GM12878 (cell line): ENCODE measurements around the gene MCF2L2. TPM values are rescaled to one million over a fixed set of nuclear protein-coding genes. Genes with fewer than 3 reads are reported as not detected.

ENCODE experiments used
- ATAC-seq: fragments of 200-7000 bp; cut with Tn5 transposase; 3 replicates; pipeline ENCODE4 v1.9.1; 2020; ENCODE audit warnings: mild to moderate bottlenecking, moderate library complexity
- BruUV-seq: library from RNA; stranded (reverse); fragments of 400-500 nt; replicated peaks from 2 replicates; lab custom pipeline; 2021; lab: Mats Ljungman, UMichigan
- CTCF ChIA-PET: fragments of 300-600 bp; sonication (Branson Sonifier 250); formaldehyde crosslinking; extraction: SDS; loops from one replicate; lab custom pipeline; 2021; ENCODE audit warnings: inconsistent platforms; lab: Yijun Ruan, JAX
- POLR2A ChIA-PET: fragments of 350-600 bp; formaldehyde crosslinking; extraction: SDS; loops from one replicate; lab custom pipeline; 2021; ENCODE audit warnings: inconsistent platforms; lab: Charles Lee
- RAD21 ChIA-PET: fragments of 300-600 bp; sonication (Branson Sonifier 250); formaldehyde crosslinking; loops from one replicate; lab custom pipeline; 2023; ENCODE audit warnings: antibody characterized with exemption; ENCODE audit not compliant: unreplicated experiment; lab: Charles Lee
- SMC1A ChIA-PET: fragments of 300-600 bp; sonication (Branson Sonifier 250); formaldehyde crosslinking; loops from one replicate; lab custom pipeline; 2023; ENCODE audit not compliant: unreplicated experiment, uncharacterized antibody; lab: Charles Lee
- DNase-seq: peaks from one replicate; pipeline ENCODE4 v3.0.0-alpha.2; 2011; ENCODE audit warnings: low read depth, low spot score
- FAIRE-seq: peaks from 3 replicates; lab custom pipeline; 2011; peaks lifted over from hg19 to GRCh38; lab: Jason Lieb, UNC
- H2AFZ ChIP-seq: 2 replicates; pipeline ENCODE4 v1.6.0; 2011; ENCODE audit warnings: low read depth, low read length, control low read depth; ENCODE audit not compliant: control insufficient read depth
- H3K27ac ChIP-seq: 2 replicates; pipeline ENCODE4 v1.5.1; 2011; ENCODE audit warnings: control low read depth; ENCODE audit not compliant: control insufficient read depth, insufficient read depth
- H3K27me3 ChIP-seq, 2 experiments: replicated peaks in 1 of 2; 2 replicates each; pipeline versions ENCODE4 v1.6.0 to v1.6.1; 2011; ENCODE audit warnings: low read length in 1 of 2; ENCODE audit not compliant: control insufficient read depth in 2 of 2, insufficient read depth in 2 of 2
- H3K36me3 ChIP-seq, 2 experiments: 2 replicates each; pipeline ENCODE4 v1.5.1; 2011; ENCODE audit warnings: low read length in 1 of 2; ENCODE audit not compliant: control insufficient read depth in 2 of 2, insufficient read depth in 2 of 2
- H3K4me1 ChIP-seq: 2 replicates; pipeline ENCODE4 v1.6.1; 2011; ENCODE audit warnings: mild to moderate bottlenecking, low read length, moderate library complexity, mixed read lengths; ENCODE audit not compliant: control insufficient read depth, insufficient read depth
- H3K4me2 ChIP-seq: 2 replicates; pipeline ENCODE4 v1.6.0; 2011; ENCODE audit warnings: control low read depth; ENCODE audit not compliant: control insufficient read depth, insufficient read depth
- H3K4me3 ChIP-seq: fragments of 200-600 bp; sonication (generic); 2 replicates; pipeline ENCODE4 v1.5.1; 2016
- H3K79me2 ChIP-seq: 2 replicates; pipeline ENCODE4 v1.6.0; 2011; ENCODE audit warnings: low read length; ENCODE audit not compliant: control insufficient read depth, insufficient read depth
- H3K9ac ChIP-seq: 2 replicates; pipeline ENCODE4 v1.8.0; 2011; ENCODE audit warnings: low read length, control low read depth, mixed read lengths; ENCODE audit not compliant: control insufficient read depth, insufficient read depth
- H3K9me3 ChIP-seq: replicated peaks from 3 replicates; pipeline ENCODE4 v1.5.1; 2011; ENCODE audit warnings: mild to moderate bottlenecking, low read length; ENCODE audit not compliant: control insufficient read depth, insufficient read depth
- H4K20me1 ChIP-seq: 2 replicates; pipeline ENCODE4 v1.6.0; 2011; ENCODE audit not compliant: control insufficient read depth, insufficient read depth
- BCL11A ChIP-seq: IDR thresholded peaks from 2 replicates; pipeline ENCODE4 v1.6.1; 2011; ENCODE audit warnings: low read depth, low read length
- BMI1 ChIP-seq: fragments of 450-650 bp; IDR thresholded peaks from 2 replicates; pipeline ENCODE4 v1.6.1; 2016; ENCODE audit warnings: mild to moderate bottlenecking, moderate library complexity, borderline replicate concordance
- CBFB ChIP-seq: IDR thresholded peaks from 2 replicates; pipeline ENCODE4 v1.6.1; 2016; ENCODE audit warnings: antibody characterized with exemption, low read depth
- CBX3 ChIP-seq: fragments of 200-600 bp; sonication (generic); IDR thresholded peaks from 2 replicates; pipeline ENCODE4 v1.6.1; 2016; ENCODE audit warnings: low read depth, borderline replicate concordance
- CBX5 ChIP-seq: sonication (generic); IDR thresholded peaks from 2 replicates; pipeline ENCODE4 v1.6.1; 2016; ENCODE audit warnings: low read depth, moderate library complexity, mild to moderate bottlenecking, inconsistent platforms
- CTCF ChIP-seq, 3 experiments: IDR thresholded peaks in 2 of 3; conservative IDR thresholded peaks in 1 of 3; 2 replicates each; pipeline ENCODE4 v1.5.1; 2011; ENCODE audit warnings: low read depth in 3 of 3, low read length in 3 of 3, mild to moderate bottlenecking in 3 of 3, control low read depth in 2 of 3, moderate library complexity in 2 of 3, inconsistent platforms in 1 of 3, mixed read lengths in 1 of 3; ENCODE audit not compliant: control insufficient read depth in 2 of 3, insufficient read depth in 1 of 3; ENCODE audit errors: extremely low read depth in 1 of 3
- E2F8 ChIP-seq: fragments of 450-650 bp; IDR thresholded peaks from 2 replicates; pipeline ENCODE4 v1.6.1; 2018; ENCODE audit warnings: mild to moderate bottlenecking, low read depth, moderate library complexity; ENCODE audit not compliant: partially characterized antibody
- FOS ChIP-seq: IDR thresholded peaks from 3 replicates; pipeline ENCODE4 v1.6.1; 2011; ENCODE audit warnings: borderline replicate concordance; ENCODE audit not compliant: insufficient read length; ENCODE audit errors: extremely low read depth
- IRF4 ChIP-seq: IDR thresholded peaks from 2 replicates; pipeline ENCODE4 v1.6.1; 2011; ENCODE audit warnings: low read depth, low read length
- KLF5 ChIP-seq: fragments of 450-650 bp; IDR thresholded peaks from 2 replicates; pipeline ENCODE4 v1.6.1; 2014; ENCODE audit warnings: mild to moderate bottlenecking; ENCODE audit not compliant: partially characterized antibody
- MLLT1 ChIP-seq: fragments of 450-650 bp; IDR thresholded peaks from 2 replicates; pipeline ENCODE4 v1.6.1; 2016; ENCODE audit warnings: mild to moderate bottlenecking
- MTA3 ChIP-seq: IDR thresholded peaks from 2 replicates; pipeline ENCODE4 v1.6.1; 2012; ENCODE audit warnings: low read length, inconsistent platforms, borderline replicate concordance
- MYC ChIP-seq: IDR thresholded peaks from 2 replicates; pipeline ENCODE4 v1.6.1; 2011; ENCODE audit warnings: mild to moderate bottlenecking, low read length, moderate library complexity, inconsistent platforms; ENCODE audit not compliant: insufficient read depth, insufficient replicate concordance, insufficient read length, severe bottlenecking
- NR2C1 ChIP-seq: fragments of 450-650 bp; IDR thresholded peaks from 2 replicates; pipeline ENCODE4 v1.6.1; 2017; ENCODE audit warnings: antibody characterized with exemption, mild to moderate bottlenecking, moderate library complexity
- RUNX3 ChIP-seq: IDR thresholded peaks from 2 replicates; pipeline ENCODE4 v1.6.1; 2012; ENCODE audit warnings: low read length, inconsistent platforms
- SREBF1 ChIP-seq: IDR thresholded peaks from 2 replicates; pipeline ENCODE4 v1.6.1; 2012; ENCODE audit warnings: mild to moderate bottlenecking, low read length
- TAF1 ChIP-seq: IDR thresholded peaks from 2 replicates; pipeline ENCODE4 v1.6.1; 2011; ENCODE audit warnings: mild to moderate bottlenecking, low read depth, low read length, borderline replicate concordance
- WGBS: methylation state at CpG from one replicate; pipeline ENCODE4 v1.1.6; 2016; ENCODE audit warnings: low lambda C conversion rate; ENCODE audit not compliant: insufficient replicate concordance, insufficient coverage; ENCODE audit errors: missing lambda C conversion rate; 5-methylcytosine and 5-hydroxymethylcytosine counted together
- in situ Hi-C: fragments of 300-500 bp; cut with MboI; formaldehyde crosslinking; loops from 9 replicates; pipeline ENCODE4 v1.14.3; 2018; ENCODE audit warnings: mixed read lengths
- intact Hi-C: fragments of 100-400 bp; cut with micrococcal nuclease; formaldehyde crosslinking; loops from one replicate; pipeline ENCODE4 v1.14.2; 2022; ENCODE audit not compliant: unreplicated experiment
- polyA plus RNA-seq, 11 experiments: library from polyadenylated mRNA; depleted of rRNA in 4 of 11; unstranded in 6 of 11; stranded (reverse) in 5 of 11; fragments of >200 nt; fragmentation: Nextera tagmentation in 4 of 11; fragmentation: Illumina TruSeq in 1 of 11; extraction: Ambion mirVana in 4 of 11; extraction: Trizol in 1 of 11; gene quantifications; 1 replicate in 1 of 11; 2 replicates in 10 of 11; pipeline versions ENCODE4 v1.2.1 to v1.2.3, GENCODE V29; 2011 to 2016; ENCODE audit warnings: inconsistent platforms in 2 of 11, missing spikeins in 2 of 11, low read depth in 1 of 11
- total RNA-seq, 4 experiments: library from RNA; depleted of rRNA in 3 of 4; stranded (reverse); fragments of >200 nt in 3 of 4; fragmentation: Illumina TruSeq in 1 of 4; extraction: Trizol in 1 of 4; gene quantifications; 2 replicates each; pipeline versions ENCODE4 v1.2.1 to v1.2.3, GENCODE V29; 2013 to 2021

MCF2L2 gene
- total and polyA plus RNA-seq, 10 of the 15 experiments (the other 5 are each of a cell fraction or from before 2014, with no cell fraction given), result 0.37 to 2.8 (median 1.4) TPM

- ChIA-PET CTCF (interaction anchor here (1.7 to 2.3 kb wide), 3 partner anchors 9 to 268 kb away, joined by 4 to 6 read pairs (median 5); no protein-coding TSS in a partner anchor), RAD21 (interaction anchor here (1.0 kb wide), 1 partner anchor 8 kb away, joined by 4 read pairs; no protein-coding TSS in a partner anchor)
These were observed 37.0 kb downstream of the MCF2L2 start for GRCh38 chr3:183391460-183391859.

More at GRCh38 chr3:183391460-183391859, 37.0 kb downstream of the MCF2L2 start:
- POLR2A ChIA-PET, result no interaction called here
- DNase-seq (no peak), ATAC-seq (no peak), FAIRE-seq (no peak)
- H3K79me2 ChIP-seq, result no peaks in the 10 kb centered on the region
- no peak overlapping the region for H3K27ac ChIP-seq
- no peak for TF ChIP-seq CBFB
- no peak for TF ChIP-seq RUNX3
- no peak for TF ChIP-seq CTCF (IDR thresholded peaks at IDR 0.05 in 2 of 3, conservative IDR thresholded peaks at IDR 0.05 in 1 of 3; ENCODE audit: control insufficient read depth in 2 of 3, extremely low read depth in 1 of 3, insufficient read depth in 1 of 3, low read depth in 3 of 3, low read length in 3 of 3)
- TF ChIP-seq BMI1, result no peak
- no peak for TF ChIP-seq KLF5
- no peak for TF ChIP-seq CBX5
- no peak for TF ChIP-seq TAF1
- no peak for TF ChIP-seq FOS
- no peak for TF ChIP-seq MTA3
- TF ChIP-seq E2F8, result no peak
- TF ChIP-seq MLLT1, result no peak
- TF ChIP-seq CBX3, result no peak
- TF ChIP-seq SREBF1, result no peak
- no peak for TF ChIP-seq IRF4
- TF ChIP-seq NR2C1, result no peak
- TF ChIP-seq BCL11A, result no peak
- TF ChIP-seq MYC, result no peak
- H4K20me1 ChIP-seq, result no peaks in the 10 kb centered on the region
- H2AFZ ChIP-seq, result no peak overlapping the region
- intact Hi-C loops, result no loop called here
- no peaks in the 10 kb centered on the region for H3K27me3 ChIP-seq
- no peaks in the 10 kb centered on the region for H3K36me3 ChIP-seq
- SMC1A ChIA-PET, result interaction anchor here (0.7 to 1.4 kb wide), 4 partner anchors 9 to 663 kb away, joined by 3 to 4 read pairs (median 3); no protein-coding TSS in a partner anchor
- no peaks in the 10 kb centered on the region for H3K9me3 ChIP-seq
- no peak overlapping the region for H3K9ac ChIP-seq
- no peak overlapping the region for H3K4me2 ChIP-seq
- BruUV-seq, result no TSS peak
- H3K4me3 ChIP-seq, result no peak overlapping the region
- H3K4me1 ChIP-seq, result no peaks in the 10 kb centered on the region
- 48% methylated on average over 3 of the region's 3 CpGs for WGBS
- in situ Hi-C loops, result loop anchor here (5.0 kb wide), 1 partner anchor 679 kb away; no protein-coding TSS in a partner anchor
